ENCODE measurements around the gene PAPPA. TPM values are rescaled to one million over a fixed set of nuclear protein-coding genes. Genes with fewer than 3 reads are reported as not detected.

PAPPA gene
- total and polyA plus RNA-seq, 9 of the 15 experiments (the other 6 are each of a cell fraction or from before 2014, with no cell fraction given), result 0.06 to 0.18 (median 0.11) TPM

DNA sequence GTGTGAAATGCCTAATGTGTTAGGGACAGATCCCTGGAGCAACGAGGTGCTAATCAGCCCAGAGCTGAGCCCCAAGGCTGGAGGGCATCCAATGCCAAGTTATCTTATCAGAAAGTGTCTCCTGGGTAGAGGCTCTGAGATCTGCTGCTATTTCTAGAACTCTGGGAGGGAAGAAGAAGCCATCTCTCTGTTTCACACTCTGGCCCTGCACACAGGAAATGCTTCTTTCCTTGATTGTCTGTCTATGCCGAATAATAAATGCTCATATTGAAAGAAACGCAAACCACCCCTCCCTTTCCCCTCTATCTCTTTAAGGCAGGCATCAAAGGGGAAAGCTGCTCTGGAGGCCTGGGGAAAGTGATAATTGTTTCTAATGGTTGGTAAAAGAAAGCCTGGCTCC is 166.7 kb downstream of the PAPPA start:
- in situ Hi-C loops (cut with MboI), result no loop called here
- FAIRE-seq (no peak), DNase-seq (ENCODE audit: extremely low read depth in 1 of 4, low spot score in 3 of 4) (peak in 2 of 4 experiments; percentile 27 to 45), ATAC-seq (peak; percentile 46)
- Histone ChIP-seq H3K9me1 (ENCODE audit: control insufficient read depth, insufficient read depth, low read length) (no peaks in the 10 kb centered on the region), H3K27ac (ENCODE audit: extremely low read depth, low read depth, low read length) (no peak overlapping the region; the same call in 2 of the 3 replicates), H3K9ac (ENCODE audit: insufficient read depth in 1 of 2, low read depth in 2 of 2, low read length in 2 of 2) (peak overlapping the region in 1 of 2 experiments; percentile 60; a peak in 1 of 4 replicates), H4K20me1 (replicated peaks; ENCODE audit: control insufficient read depth, insufficient read depth, low read length) (no peaks in the 10 kb centered on the region), H3K4me3 (no peak overlapping the region), H3K36me3 (ENCODE audit: control insufficient read depth, insufficient read depth, low read length) (no peaks in the 10 kb centered on the region), H3K79me2 (ENCODE audit: control insufficient read depth, insufficient read depth, low read length) (no peaks in the 10 kb centered on the region), H3K27me3 (ENCODE audit: control insufficient read depth in 2 of 2, insufficient read depth in 2 of 2, low read length in 2 of 2) (no peaks in the 10 kb centered on the region), H3K4me1 (replicated peaks in 1 of 2; ENCODE audit: control insufficient read depth in 2 of 2, insufficient read depth in 2 of 2, low read length in 2 of 2) (peaks cover 10 to 19% of the 10 kb centered on the region in 2 experiments; a peak in 4 of 5 replicates), H3K9me3 (replicated peaks; ENCODE audit: control insufficient read depth, insufficient read depth, low read depth, low read length) (no peaks in the 10 kb centered on the region), H2AFZ (ENCODE audit: low read depth, low read length) (peak overlapping the region; percentile 57), H3K4me2 (ENCODE audit: insufficient read depth, low read length) (peak overlapping the region; percentile 9; the same call in 1 of the 2 replicates)
- CTCF ChIA-PET (ENCODE audit: low intra/inter-chr PET ratio), result no interaction called here
- intact Hi-C loops (cut with micrococcal nuclease), result no loop called here
- POLR2A ChIA-PET, result interaction anchor here (0.6 to 0.7 kb wide), 2 partner anchors 14 to 19 kb away, joined by 3 read pairs; no protein-coding TSS in a partner anchor
- 0% methylated on average over 3 of the region's 3 CpGs for WGBS (ENCODE audit: insufficient coverage, low coverage, missing lambda C conversion rate)
- BruUV-seq (replicated peaks), result no TSS peak
- TF ChIP-seq PHTF2 (CRISPR knock-in tag; IDR thresholded peaks at IDR 0.05) (no peak), TRIM24 (IDR thresholded peaks at IDR 0.05) (0 out of 4 replicates have a peak, but pooled peaks of 1 of the 2 experiments have one; percentile 27), GABPB2 (CRISPR knock-in tag; conservative IDR thresholded peaks at IDR 0.05) (no peak), TEAD4 (IDR thresholded peaks at IDR 0.05; ENCODE audit: low read length) (peak; percentile 70), TEAD4 (CRISPR knock-in tag; IDR thresholded peaks at IDR 0.05; ENCODE audit: borderline replicate concordance) (no peak), MCM5 (IDR thresholded peaks at IDR 0.05; ENCODE audit: low read depth) (no peak), NCOA4 (IDR thresholded peaks at IDR 0.05; ENCODE audit: partially characterized antibody) (no peak), HDGF (IDR thresholded peaks at IDR 0.05) (no peak), STAT5A (IDR thresholded peaks at IDR 0.05; ENCODE audit: borderline replicate concordance, low read length) (no peak; the same call in 1 of the 2 replicates), EZH2 (IDR thresholded peaks at IDR 0.05; ENCODE audit: borderline replicate concordance, low read depth, low read length) (no peak), ZNF316 (IDR thresholded peaks at IDR 0.05) (no peak), MTA3 (IDR thresholded peaks at IDR 0.05; ENCODE audit: borderline replicate concordance) (no peak), TCF3 (CRISPR knock-in tag; IDR thresholded peaks at IDR 0.05) (peak; percentile 84), RBM22 (IDR thresholded peaks at IDR 0.05; ENCODE audit: low read depth, low read length, poor library complexity, severe bottlenecking) (no peak), WHSC1 (IDR thresholded peaks at IDR 0.05; ENCODE audit: low read length) (no peak), MAFF (IDR thresholded peaks at IDR 0.05; ENCODE audit: low read length) (no peak)
- TF ChIP-seq, protein P1, sequence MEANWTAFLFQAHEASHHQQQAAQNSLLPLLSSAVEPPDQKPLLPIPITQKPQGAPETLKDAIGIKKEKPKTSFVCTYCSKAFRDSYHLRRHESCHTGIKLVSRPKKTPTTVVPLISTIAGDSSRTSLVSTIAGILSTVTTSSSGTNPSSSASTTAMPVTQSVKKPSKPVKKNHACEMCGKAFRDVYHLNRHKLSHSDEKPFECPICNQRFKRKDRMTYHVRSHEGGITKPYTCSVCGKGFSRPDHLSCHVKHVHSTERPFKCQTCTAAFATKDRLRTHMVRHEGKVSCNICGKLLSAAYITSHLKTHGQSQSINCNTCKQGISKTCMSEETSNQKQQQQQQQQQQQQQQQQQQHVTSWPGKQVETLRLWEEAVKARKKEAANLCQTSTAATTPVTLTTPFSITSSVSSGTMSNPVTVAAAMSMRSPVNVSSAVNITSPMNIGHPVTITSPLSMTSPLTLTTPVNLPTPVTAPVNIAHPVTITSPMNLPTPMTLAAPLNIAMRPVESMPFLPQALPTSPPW (CRISPR knock-in tag; IDR thresholded peaks at IDR 0.05), result peak; percentile 63
- TF ChIP-seq, protein P2, sequence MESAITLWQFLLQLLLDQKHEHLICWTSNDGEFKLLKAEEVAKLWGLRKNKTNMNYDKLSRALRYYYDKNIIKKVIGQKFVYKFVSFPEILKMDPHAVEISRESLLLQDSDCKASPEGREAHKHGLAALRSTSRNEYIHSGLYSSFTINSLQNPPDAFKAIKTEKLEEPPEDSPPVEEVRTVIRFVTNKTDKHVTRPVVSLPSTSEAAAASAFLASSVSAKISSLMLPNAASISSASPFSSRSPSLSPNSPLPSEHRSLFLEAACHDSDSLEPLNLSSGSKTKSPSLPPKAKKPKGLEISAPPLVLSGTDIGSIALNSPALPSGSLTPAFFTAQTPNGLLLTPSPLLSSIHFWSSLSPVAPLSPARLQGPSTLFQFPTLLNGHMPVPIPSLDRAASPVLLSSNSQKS (CRISPR knock-in tag; IDR thresholded peaks at IDR 0.05), result no peak
- TF ChIP-seq, protein P3, sequence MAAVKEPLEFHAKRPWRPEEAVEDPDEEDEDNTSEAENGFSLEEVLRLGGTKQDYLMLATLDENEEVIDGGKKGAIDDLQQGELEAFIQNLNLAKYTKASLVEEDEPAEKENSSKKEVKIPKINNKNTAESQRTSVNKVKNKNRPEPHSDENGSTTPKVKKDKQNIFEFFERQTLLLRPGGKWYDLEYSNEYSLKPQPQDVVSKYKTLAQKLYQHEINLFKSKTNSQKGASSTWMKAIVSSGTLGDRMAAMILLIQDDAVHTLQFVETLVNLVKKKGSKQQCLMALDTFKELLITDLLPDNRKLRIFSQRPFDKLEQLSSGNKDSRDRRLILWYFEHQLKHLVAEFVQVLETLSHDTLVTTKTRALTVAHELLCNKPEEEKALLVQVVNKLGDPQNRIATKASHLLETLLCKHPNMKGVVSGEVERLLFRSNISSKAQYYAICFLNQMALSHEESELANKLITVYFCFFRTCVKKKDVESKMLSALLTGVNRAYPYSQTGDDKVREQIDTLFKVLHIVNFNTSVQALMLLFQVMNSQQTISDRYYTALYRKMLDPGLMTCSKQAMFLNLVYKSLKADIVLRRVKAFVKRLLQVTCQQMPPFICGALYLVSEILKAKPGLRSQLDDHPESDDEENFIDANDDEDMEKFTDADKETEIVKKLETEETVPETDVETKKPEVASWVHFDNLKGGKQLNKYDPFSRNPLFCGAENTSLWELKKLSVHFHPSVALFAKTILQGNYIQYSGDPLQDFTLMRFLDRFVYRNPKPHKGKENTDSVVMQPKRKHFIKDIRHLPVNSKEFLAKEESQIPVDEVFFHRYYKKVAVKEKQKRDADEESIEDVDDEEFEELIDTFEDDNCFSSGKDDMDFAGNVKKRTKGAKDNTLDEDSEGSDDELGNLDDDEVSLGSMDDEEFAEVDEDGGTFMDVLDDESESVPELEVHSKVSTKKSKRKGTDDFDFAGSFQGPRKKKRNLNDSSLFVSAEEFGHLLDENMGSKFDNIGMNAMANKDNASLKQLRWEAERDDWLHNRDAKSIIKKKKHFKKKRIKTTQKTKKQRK (IDR thresholded peaks at IDR 0.05; ENCODE audit: borderline replicate concordance, low read depth, low read length), result no peak
